H4 (cell line): Measurements from ENCODE around the gene OR6K6. TPM values are rescaled to one million over a fixed set of nuclear protein-coding genes. Genes with fewer than 3 reads are reported as not detected.

Experiments
- DNase-seq: peaks from one replicate; pipeline ENCODE4 v3.0.0-alpha.2; 2015; ENCODE audit warnings: low spot score
- total RNA-seq: library from RNA; depleted of rRNA; stranded (reverse); fragments of >200 nt; shearing (Covaris generic); gene quantifications from 2 replicates; pipeline ENCODE4 v1.2.3, GENCODE V29; 2014; rRNA removed

Gene OR6K6
- not detected in 2 replicates for total RNA-seq

- no peak for DNase-seq
Measured at GRCh38 chr1:158754420-158754819, at the start of gene OR6K6. OR6K6 (plus strand) TSS chr1:158754720; CDS start chr1:158754888, 168 bp downstream.

GRCh38 chr1:158706096-158706495, 48.4 kb upstream of the OR6K6 start:
- no peak for DNase-seq

- DNase-seq, result no peak
Measured at GRCh38 chr1:158711098-158711497, 43.4 kb upstream of the OR6K6 start.

DNA sequence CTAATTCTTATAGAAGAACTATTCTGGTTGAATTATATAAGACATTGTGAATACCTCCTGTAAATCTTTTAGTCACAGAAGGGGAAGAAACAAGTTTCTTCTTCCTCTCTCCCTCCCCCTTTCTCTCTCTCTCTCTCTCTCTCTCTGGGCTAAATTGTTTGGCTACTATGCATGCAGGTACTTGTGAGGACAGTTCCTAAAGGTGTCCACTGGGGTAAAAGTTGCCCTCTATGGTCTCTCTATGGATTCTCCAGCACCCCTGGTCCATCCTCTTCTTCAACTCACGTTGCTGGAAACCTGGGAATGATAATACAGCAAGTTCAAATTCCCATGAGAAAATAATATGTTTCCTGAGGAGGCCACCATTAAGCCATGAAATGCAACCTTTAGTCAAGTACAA, 39.8 kb upstream of the OR6K6 start:
- DNase-seq, result no peak

- DNase-seq, result no peak
Measured at GRCh38 chr1:158716335-158716734, 38.2 kb upstream of the OR6K6 start.

- DNase-seq, result no peak
Measured at GRCh38 chr1:158717344-158717743, 37.2 kb upstream of the OR6K6 start.

DNA sequence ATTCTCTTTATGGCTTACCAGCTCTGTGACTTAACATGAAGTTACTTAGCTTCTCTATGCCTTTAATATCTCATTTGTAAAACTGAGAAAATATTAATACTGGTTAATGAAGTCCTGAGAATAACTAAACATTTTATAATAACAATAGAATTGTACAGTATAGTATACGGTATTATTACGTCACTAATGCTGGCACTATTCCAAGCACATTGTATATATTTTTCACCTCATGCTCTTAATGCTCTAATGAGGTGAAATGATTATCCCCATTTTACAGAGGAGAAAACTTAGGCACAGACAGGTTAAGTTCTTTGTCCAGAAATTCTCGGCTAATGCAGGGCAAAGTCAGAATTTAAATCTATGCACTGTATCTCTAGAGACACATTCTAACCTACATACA, 34.9 kb upstream of the OR6K6 start:
- no peak for DNase-seq

GRCh38 chr1:158720620-158721019, 33.9 kb upstream of the OR6K6 start, which contains the start of gene OR6K3:
OR6K3 (minus strand) TSS chr1:158720720; CDS start chr1:158718115, 2,605 bp downstream.
- no peak for DNase-seq

- DNase-seq, result no peak
Measured at GRCh38 chr1:158724442-158724841, 30.1 kb upstream of the OR6K6 start.

DNA sequence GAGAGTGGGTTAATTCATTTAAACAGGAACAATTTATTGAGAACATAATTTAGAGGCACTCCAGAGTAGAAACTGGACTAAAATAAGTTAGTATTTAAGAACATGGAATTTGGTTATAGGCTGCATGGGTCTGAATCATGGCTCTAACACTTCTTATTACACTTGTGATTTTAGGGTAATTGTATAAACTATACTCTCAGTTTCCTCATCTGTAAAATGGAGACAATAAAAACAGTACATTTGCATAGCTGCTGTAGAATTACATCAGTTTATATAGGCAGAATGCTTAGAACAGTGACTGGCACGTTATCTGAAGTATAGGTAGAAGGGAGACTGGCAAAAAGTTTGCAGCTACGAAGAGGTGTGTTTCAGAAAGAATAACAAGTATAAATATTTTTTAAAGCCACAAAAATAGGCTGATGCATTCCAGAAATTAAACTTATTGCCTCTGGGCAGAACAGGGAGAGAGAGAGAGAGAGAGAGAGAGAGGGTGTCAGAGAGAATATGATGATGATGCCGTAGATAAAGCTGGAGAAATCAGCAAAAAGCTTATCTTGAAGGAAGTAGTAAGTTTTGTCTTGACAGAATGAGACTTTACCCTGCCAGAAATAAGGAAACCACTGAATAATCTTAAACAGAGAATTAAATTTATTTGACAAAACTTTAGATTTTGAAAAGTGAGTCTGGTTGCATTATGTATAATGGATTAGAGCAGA, 25.9 kb upstream of the OR6K6 start:
- DNase-seq, result no peak

DNA sequence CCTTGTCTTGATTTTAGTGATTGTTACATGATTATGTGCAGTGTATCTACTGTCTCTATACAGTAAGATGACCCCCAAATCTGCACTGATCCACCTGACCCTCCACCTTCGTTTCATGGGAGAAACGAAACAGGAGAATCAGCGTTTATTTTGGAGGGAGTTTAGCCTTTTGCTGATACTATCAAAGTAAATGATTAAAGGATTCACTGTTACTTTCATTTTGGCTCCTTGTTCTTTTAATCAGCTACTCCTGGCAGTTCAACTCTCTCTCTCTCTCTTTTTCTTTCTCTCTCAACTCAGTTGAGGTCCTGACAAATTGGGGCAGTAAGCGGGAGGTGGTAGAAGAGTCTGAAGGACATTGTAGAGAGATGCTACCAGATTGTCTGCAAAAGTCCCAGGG, 24.1 kb upstream of the OR6K6 start:
- DNase-seq, result no peak

DNA sequence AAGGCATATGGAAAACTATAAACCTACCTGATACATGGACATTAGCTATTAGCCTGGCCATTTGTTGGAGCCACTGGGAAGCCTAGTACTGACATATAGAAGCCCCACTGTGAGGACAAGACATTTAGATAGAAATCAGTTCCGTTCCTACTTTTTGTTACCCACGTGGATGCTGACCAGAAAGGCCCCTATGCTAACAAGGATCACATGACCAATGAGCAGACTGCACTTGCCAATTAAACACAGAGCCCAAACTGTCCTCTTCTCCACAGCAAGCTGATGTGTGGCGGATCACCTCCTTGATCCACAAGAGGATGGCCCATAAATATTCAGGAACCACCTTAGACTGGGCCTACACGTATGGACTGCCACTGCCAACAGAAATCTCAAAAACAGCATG, 22.8 kb upstream of the OR6K6 start:
- no peak for DNase-seq

DNA sequence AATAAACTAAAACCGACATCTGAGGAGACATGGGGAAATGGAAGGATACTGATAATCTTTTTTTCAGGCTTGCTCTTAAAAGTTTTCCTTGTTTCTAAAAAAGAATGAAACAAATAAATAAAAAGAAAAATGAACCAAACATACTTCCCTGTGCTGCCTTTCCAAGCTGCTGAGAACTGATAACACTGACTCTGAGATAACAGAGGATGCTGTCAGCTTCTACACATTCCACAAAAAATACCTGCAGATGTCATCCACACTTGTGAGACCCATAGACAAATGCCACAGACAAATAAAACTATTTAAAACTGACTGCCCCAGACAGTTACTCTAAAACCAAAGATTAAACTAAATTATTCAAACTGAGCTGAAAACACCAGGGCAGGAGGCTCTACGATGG, 22.0 kb upstream of the OR6K6 start:
- DNase-seq, result no peak

DNA sequence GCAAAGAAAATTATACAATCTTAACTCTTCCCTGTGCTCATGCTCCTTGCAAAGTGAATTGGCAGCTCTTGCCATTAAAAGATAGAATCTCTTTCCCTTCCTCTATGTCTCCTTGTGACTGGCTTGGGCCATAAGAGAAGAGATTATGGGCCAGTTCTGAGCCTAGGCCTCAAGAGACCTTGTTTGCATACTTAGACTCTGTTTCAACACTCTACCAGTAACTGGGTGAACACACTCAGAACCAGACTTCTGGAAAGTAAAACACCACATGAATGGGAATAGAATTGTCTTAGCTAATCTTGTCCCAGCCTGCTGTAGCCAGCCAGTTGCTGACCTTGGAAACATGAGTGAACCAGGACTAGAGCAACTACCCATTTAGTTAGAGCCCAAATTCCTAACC, 18.7 kb upstream of the OR6K6 start:
- DNase-seq, result no peak

DNA sequence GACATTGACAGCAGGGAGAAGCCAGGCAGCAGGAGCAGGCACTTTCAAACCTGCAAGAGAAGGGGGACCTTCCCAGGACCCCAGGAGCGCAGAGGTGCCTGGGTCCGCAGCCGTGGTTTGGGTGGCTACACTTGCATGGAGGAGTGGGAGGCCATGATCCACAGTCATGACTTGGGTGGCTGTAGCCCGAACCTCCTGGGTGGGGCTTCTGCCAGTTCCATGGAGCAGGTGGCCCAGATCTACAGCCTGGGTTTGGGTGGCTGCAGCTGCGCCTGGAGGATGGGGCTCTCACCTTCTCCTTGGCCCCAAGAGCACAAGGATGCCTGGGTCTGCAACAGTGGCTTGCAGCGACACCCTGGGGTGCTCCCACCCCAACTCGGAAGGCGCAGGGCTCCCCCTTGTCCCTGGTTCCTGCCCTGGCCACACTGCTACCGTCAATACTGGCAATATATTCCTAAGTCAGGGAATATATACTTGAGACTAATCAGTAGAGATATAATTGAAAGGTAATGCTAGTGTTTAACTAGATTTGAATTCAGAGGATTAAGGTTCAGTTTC, 2.3 kb upstream of the OR6K6 start:
- no peak for DNase-seq

DNA sequence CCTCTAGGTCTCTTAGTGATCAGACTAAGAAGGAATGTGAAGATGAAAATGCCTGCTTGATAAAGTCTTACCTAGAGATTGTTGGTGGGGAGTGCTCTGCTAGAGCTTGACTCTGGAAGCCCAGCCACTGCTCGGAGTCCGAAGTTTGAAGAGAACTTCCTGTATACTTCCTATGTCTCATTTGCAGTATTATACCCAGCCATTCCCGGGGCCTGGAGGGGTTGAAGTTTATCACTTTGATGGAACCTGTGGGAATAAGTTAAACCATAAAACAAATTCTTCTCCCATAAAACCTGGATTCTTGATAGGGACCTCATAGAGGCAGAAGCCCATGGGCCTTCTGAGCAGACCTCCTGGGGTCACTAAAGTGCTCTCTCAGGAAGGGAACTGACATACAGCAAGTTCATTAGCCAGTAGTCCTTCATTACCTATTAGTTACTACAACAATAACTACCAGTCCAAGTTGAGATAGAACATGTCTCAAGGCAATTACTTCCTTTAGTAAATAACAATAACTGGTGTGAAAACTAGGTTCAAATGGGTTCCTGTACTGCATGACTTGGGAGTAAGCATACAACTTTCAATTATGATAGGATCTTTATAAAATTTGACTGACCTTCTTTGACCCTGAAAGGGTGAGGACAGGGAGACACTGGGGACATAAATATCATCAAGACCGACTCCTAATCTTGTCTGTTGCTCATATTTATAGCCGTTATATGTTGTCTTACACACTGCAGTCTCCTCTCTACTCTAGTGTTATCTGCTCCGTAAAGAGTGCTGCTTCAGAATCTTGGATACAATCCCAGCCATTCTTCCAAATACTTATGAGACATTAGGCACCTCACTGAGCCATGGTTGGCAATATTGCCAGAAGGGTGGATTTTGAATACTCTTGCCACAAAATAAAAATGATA, 17.7 kb downstream of the OR6K6 start, which contains the start of gene OR6N1:
OR6N1 (minus strand) TSS at position 246 of the 917 bp plus-strand sequence. CDS start 5,513 bp downstream, outside the sequence.
- no peak for DNase-seq

DNA sequence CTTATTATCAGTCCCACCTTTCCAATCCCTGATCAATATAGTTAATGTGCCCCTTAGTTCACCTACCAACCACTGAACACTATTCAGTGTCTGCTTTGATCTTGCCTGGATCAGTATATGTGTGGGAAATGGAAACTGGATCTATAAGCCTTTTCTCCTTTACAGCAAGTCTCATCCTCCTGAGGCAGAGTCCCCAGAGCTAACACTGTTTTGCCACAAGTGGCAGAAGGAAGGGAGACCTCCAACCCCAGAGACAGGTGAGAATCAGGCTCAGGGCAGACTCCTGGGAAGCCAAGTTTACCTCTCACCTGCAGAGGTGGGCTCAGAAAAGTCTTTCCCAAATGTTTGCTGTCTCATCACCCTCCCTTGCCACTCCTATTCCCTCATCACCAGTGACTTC, 26.6 kb downstream of the OR6K6 start, which contains the start of gene OR6N2:
OR6N2 (minus strand) TSS at position 101 of the 400 bp plus-strand sequence. CDS start 3,569 bp downstream, outside the sequence.
- no peak for DNase-seq

DNA sequence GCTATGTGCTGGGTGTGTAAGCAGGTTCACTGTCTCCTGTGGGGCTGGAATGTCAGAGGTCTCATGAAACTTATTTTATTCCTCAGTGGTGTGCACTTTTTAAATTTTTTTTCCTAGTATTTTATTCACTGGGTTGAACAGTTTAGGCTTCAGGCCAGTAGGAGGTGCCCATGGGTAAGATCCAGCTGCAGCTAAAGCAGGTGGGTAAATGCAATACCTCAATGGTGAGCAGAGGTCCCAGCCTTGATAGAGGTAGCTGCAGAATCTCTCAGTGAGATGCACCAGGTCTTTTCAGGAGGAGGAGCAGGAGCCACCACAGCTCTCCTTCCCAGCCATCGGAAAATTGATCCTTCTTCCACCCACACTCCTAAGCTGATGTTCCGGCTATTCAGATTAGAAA, 39.1 kb downstream of the OR6K6 start:
- DNase-seq, result no peak

DNA sequence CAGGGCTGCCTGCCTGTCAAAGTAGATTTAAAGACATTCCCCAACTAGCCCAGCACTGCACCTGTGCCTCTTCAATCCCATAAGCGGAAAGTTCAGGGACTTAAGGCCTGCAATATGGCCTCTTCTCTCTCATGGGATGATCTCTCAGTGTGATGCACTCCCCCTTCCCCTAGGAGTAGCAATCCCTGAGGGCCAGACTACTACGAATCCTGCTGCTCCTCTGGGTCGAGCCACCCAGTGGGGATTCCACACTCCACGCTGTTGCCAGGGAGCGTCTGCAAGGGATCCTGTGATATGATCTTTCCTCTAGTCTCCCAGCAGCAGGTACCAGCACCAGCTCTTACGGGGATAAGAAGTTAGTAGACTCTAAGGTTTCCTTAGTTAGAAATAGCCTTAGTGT, 39.7 kb downstream of the OR6K6 start:
- DNase-seq, result no peak

DNA sequence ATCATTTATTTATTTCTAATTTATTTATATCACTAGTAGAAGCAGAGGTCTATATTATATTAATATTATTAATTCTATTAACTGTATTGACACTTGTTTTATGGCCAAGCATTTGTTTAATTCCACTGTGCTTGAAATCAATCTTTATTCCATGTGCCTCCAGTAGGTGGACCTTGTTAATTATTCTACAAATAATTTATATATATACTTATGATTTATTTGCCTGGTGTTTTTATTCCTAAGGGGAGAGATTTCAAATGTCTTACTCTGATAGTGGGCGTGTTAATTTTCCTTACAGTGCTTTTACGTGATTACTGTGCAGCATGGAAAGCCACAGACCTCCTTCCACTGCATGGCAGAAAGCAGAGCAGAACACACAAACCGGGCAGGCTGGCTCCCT, 44.0 kb downstream of the OR6K6 start:
- no peak for DNase-seq

- DNase-seq, result no peak
Measured at GRCh38 chr1:158799689-158800088, 45.2 kb downstream of the OR6K6 start.

GRCh38 chr1:158800526-158800925, 46.0 kb downstream of the OR6K6 start:
- no peak for DNase-seq
